OCI-LY7 (cell line): ENCODE data around the gene PPY.

Experiments
- EZH2phosphoT487 ChIP-seq: fragments of 200-600 bp; sonication (generic); IDR thresholded peaks from 2 replicates; pipeline ENCODE4 v1.6.1; 2018; ENCODE audit warnings: low read depth, borderline replicate concordance, mild to moderate bottlenecking, mixed run types, antibody characterized with exemption, low read length, moderate library complexity, mixed read lengths
- TF ChIP-seq, protein P1 (sequence below): fragments of 200-600 bp; sonication (generic); conservative IDR thresholded peaks from 2 replicates; pipeline ENCODE4 v1.5.1; 2014; ENCODE audit warnings: mild to moderate bottlenecking, antibody characterized with exemption, low read length, moderate library complexity, mixed read lengths

DNA sequence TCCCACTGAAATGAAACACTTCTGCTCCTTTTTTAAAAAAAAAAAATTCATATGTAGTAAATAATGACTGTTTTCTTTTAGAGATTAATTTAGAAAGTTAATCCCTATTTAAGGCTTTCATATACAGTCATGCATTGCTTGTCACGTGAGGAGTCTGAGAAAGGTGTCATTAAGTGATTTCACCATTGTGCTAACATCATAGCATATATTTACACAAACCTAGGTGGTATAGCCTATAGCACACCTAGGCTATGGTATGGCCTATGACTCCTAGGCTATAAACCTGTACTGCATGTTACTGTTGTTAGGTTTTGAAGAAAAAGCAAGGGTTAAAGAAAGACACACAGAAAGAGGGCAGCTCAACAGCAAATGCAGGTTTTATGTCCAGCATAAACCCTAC lies 13.7 kb downstream of the PPY start:
- TF ChIP-seq, protein P1, sequence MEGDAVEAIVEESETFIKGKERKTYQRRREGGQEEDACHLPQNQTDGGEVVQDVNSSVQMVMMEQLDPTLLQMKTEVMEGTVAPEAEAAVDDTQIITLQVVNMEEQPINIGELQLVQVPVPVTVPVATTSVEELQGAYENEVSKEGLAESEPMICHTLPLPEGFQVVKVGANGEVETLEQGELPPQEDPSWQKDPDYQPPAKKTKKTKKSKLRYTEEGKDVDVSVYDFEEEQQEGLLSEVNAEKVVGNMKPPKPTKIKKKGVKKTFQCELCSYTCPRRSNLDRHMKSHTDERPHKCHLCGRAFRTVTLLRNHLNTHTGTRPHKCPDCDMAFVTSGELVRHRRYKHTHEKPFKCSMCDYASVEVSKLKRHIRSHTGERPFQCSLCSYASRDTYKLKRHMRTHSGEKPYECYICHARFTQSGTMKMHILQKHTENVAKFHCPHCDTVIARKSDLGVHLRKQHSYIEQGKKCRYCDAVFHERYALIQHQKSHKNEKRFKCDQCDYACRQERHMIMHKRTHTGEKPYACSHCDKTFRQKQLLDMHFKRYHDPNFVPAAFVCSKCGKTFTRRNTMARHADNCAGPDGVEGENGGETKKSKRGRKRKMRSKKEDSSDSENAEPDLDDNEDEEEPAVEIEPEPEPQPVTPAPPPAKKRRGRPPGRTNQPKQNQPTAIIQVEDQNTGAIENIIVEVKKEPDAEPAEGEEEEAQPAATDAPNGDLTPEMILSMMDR: no peak
- no peak for TF ChIP-seq EZH2phosphoT487
